Measurements from ENCODE around the gene SCTR. TPM values are rescaled to one million over a fixed set of nuclear protein-coding genes. Genes with fewer than 3 reads are reported as not detected.

SCTR gene
- total RNA-seq, 1 experiment from 2014 or later, result not detected

GRCh38 chr2:119525614-119526013 lies 1.3 kb upstream of the SCTR start:
- Mint-ChIP-seq H3K4me3 (ENCODE audit: unreplicated experiment) (no peak overlapping the region), H3K36me3 (ENCODE audit: insufficient read depth, unreplicated experiment) (no peaks in the 10 kb centered on the region), H3K4me1 (ENCODE audit: insufficient read depth, unreplicated experiment) (no peaks in the 10 kb centered on the region), H3K27ac (ENCODE audit: low read depth, unreplicated experiment) (no peak overlapping the region), H3K9me3 (ENCODE audit: unreplicated experiment) (no peaks in the 10 kb centered on the region), H3K27me3 (ENCODE audit: insufficient read depth, unreplicated experiment) (peaks cover 29% of the 10 kb centered on the region)
- no peak for TF ChIP-seq CTCF (IDR thresholded peaks at IDR 0.05; ENCODE audit: unreplicated experiment)
- CTCF ChIA-PET, result no interaction called here
- BruUV-seq (replicated peaks), result no TSS peak
- no peak for DNase-seq (ENCODE audit: unreplicated experiment)
- POLR2A ChIA-PET, result no interaction called here
- intact Hi-C loops (cut with micrococcal nuclease), result no loop called here

- no peaks in the 10 kb centered on the region for H3K9me3 Mint-ChIP-seq (ENCODE audit: unreplicated experiment)
- H3K27ac Mint-ChIP-seq (ENCODE audit: low read depth, unreplicated experiment), result no peak overlapping the region
- no peak for TF ChIP-seq CTCF (IDR thresholded peaks at IDR 0.05; ENCODE audit: unreplicated experiment)
- no peak for DNase-seq (ENCODE audit: unreplicated experiment)
- ChIA-PET CTCF (interaction anchor here (0.8 kb wide), 1 partner anchor 13 kb away, joined by 4 read pairs; no protein-coding TSS in a partner anchor), POLR2A (no interaction called here)
- H3K4me1 Mint-ChIP-seq (ENCODE audit: insufficient read depth, unreplicated experiment), result no peaks in the 10 kb centered on the region
- BruUV-seq (replicated peaks), result no TSS peak
- no peak overlapping the region for H3K4me3 Mint-ChIP-seq (ENCODE audit: unreplicated experiment)
- intact Hi-C loops (cut with micrococcal nuclease), result no loop called here
- no peaks in the 10 kb centered on the region for H3K36me3 Mint-ChIP-seq (ENCODE audit: insufficient read depth, unreplicated experiment)
- peaks cover 29% of the 10 kb centered on the region for H3K27me3 Mint-ChIP-seq (ENCODE audit: insufficient read depth, unreplicated experiment)
Measured at GRCh38 chr2:119523383-119523951, 816 bp downstream of the SCTR start.

- intact Hi-C loops (cut with micrococcal nuclease), result no loop called here
- H3K27ac Mint-ChIP-seq (ENCODE audit: low read depth, unreplicated experiment), result no peak overlapping the region
- CTCF ChIA-PET, result no interaction called here
- no TSS peak for BruUV-seq (replicated peaks)
- peak; percentile 6 for DNase-seq (ENCODE audit: unreplicated experiment)
- H3K4me1 Mint-ChIP-seq (ENCODE audit: insufficient read depth, unreplicated experiment), result no peaks in the 10 kb centered on the region
- no peak for TF ChIP-seq CTCF (IDR thresholded peaks at IDR 0.05; ENCODE audit: unreplicated experiment)
- H3K36me3 Mint-ChIP-seq (ENCODE audit: insufficient read depth, unreplicated experiment), result no peaks in the 10 kb centered on the region
- POLR2A ChIA-PET, result no interaction called here
- peaks cover 29% of the 10 kb centered on the region for H3K27me3 Mint-ChIP-seq (ENCODE audit: insufficient read depth, unreplicated experiment)
- no peaks in the 10 kb centered on the region for H3K9me3 Mint-ChIP-seq (ENCODE audit: unreplicated experiment)
- no peak overlapping the region for H3K4me3 Mint-ChIP-seq (ENCODE audit: unreplicated experiment)
Measured at GRCh38 chr2:119522671-119523070, 1.6 kb downstream of the SCTR start.

GRCh38 chr2:119521433-119522050 lies 2.7 kb downstream of the SCTR start:
- DNase-seq (ENCODE audit: unreplicated experiment), result no peak
- Mint-ChIP-seq H3K36me3 (ENCODE audit: insufficient read depth, unreplicated experiment) (no peaks in the 10 kb centered on the region), H3K4me1 (ENCODE audit: insufficient read depth, unreplicated experiment) (no peaks in the 10 kb centered on the region), H3K27me3 (ENCODE audit: insufficient read depth, unreplicated experiment) (peaks cover 29% of the 10 kb centered on the region), H3K27ac (ENCODE audit: low read depth, unreplicated experiment) (no peak overlapping the region), H3K4me3 (ENCODE audit: unreplicated experiment) (no peak overlapping the region), H3K9me3 (ENCODE audit: unreplicated experiment) (no peaks in the 10 kb centered on the region)
- CTCF ChIA-PET, result no interaction called here
- intact Hi-C loops (cut with micrococcal nuclease), result no loop called here
- TF ChIP-seq CTCF (IDR thresholded peaks at IDR 0.05; ENCODE audit: unreplicated experiment), result no peak
- BruUV-seq (replicated peaks), result no TSS peak
- POLR2A ChIA-PET, result no interaction called here
